HEK293 (cell line): ENCODE measurements around the gene LPIN1.

ENCODE experiments used
- FEZF1 ChIP-seq: fragments of 450-650 bp; formaldehyde crosslinking; IDR thresholded peaks from 2 replicates; pipeline ENCODE4 v1.5.1; 2016; ENCODE audit warnings: missing biosample characterization, missing genetic modification characterization
- KLF9 ChIP-seq: fragments of 450-650 bp; formaldehyde crosslinking; IDR thresholded peaks from 2 replicates; pipeline ENCODE4 v1.5.1; 2016; ENCODE audit warnings: missing biosample characterization, missing genetic modification characterization, low read depth
- MZF1 ChIP-seq: fragments of 450-650 bp; formaldehyde crosslinking; IDR thresholded peaks from 2 replicates; pipeline ENCODE4 v1.5.1; 2017; ENCODE audit warnings: missing biosample characterization, missing genetic modification characterization, borderline replicate concordance
- SCRT1 ChIP-seq: fragments of 450-650 bp; formaldehyde crosslinking; IDR thresholded peaks from 2 replicates; pipeline ENCODE4 v1.5.1; 2016; ENCODE audit warnings: missing biosample characterization, missing genetic modification characterization, borderline replicate concordance
- SP2 ChIP-seq: fragments of 450-650 bp; formaldehyde crosslinking; IDR thresholded peaks from 2 replicates; pipeline ENCODE4 v1.5.1; 2016; ENCODE audit warnings: missing biosample characterization, missing genetic modification characterization
- SP7 ChIP-seq: fragments of 450-650 bp; formaldehyde crosslinking; IDR thresholded peaks from 2 replicates; pipeline ENCODE4 v1.5.1; 2016; ENCODE audit warnings: missing biosample characterization, missing genetic modification characterization
- ZBTB6 ChIP-seq: fragments of 450-650 bp; formaldehyde crosslinking; IDR thresholded peaks from 2 replicates; pipeline ENCODE4 v1.5.1; 2017; ENCODE audit warnings: missing biosample characterization, missing genetic modification characterization
- ZFP69B ChIP-seq: fragments of 450-650 bp; formaldehyde crosslinking; IDR thresholded peaks from 2 replicates; pipeline ENCODE4 v1.5.1; 2016; ENCODE audit warnings: missing biosample characterization, missing genetic modification characterization
- ZNF133 ChIP-seq: fragments of 450-650 bp; formaldehyde crosslinking; IDR thresholded peaks from 2 replicates; pipeline ENCODE4 v1.5.1; 2016; ENCODE audit warnings: missing biosample characterization, missing genetic modification characterization
- ZNF16 ChIP-seq: fragments of 450-650 bp; formaldehyde crosslinking; IDR thresholded peaks from 2 replicates; pipeline ENCODE4 v1.5.1; 2016; ENCODE audit warnings: low read depth, missing biosample characterization, missing genetic modification characterization
- ZNF350 ChIP-seq: fragments of 450-650 bp; formaldehyde crosslinking; IDR thresholded peaks from 2 replicates; pipeline ENCODE4 v1.5.0; 2017; ENCODE audit warnings: missing biosample characterization, mild to moderate bottlenecking, missing genetic modification characterization
- ZNF416 ChIP-seq: fragments of 450-650 bp; formaldehyde crosslinking; IDR thresholded peaks from 2 replicates; pipeline ENCODE4 v1.5.1; 2016; ENCODE audit warnings: missing biosample characterization, missing genetic modification characterization
- ZNF513 ChIP-seq: fragments of 450-650 bp; IDR thresholded peaks from 2 replicates; pipeline ENCODE4 v1.5.1; 2018; ENCODE audit warnings: missing biosample characterization, missing genetic modification characterization
- ZNF521 ChIP-seq: fragments of 450-650 bp; formaldehyde crosslinking; IDR thresholded peaks from 2 replicates; pipeline ENCODE4 v1.5.1; 2017; ENCODE audit warnings: missing biosample characterization, mild to moderate bottlenecking, missing genetic modification characterization
- ZNF529 ChIP-seq: fragments of 450-650 bp; formaldehyde crosslinking; IDR thresholded peaks from 2 replicates; pipeline ENCODE4 v1.5.1; 2017; ENCODE audit warnings: missing genetic modification characterization, missing biosample characterization; ENCODE audit not compliant: insufficient replicate concordance
- ZNF544 ChIP-seq: fragments of 450-650 bp; formaldehyde crosslinking; IDR thresholded peaks from 2 replicates; pipeline ENCODE4 v1.5.0; 2017; ENCODE audit warnings: missing biosample characterization, missing genetic modification characterization
- ZNF555 ChIP-seq: fragments of 450-650 bp; formaldehyde crosslinking; conservative IDR thresholded peaks from 2 replicates; pipeline ENCODE4 v1.5.1; 2017; ENCODE audit warnings: missing biosample characterization, mild to moderate bottlenecking, missing genetic modification characterization, inconsistent platforms
- ZNF558 ChIP-seq: fragments of 450-650 bp; formaldehyde crosslinking; IDR thresholded peaks from 2 replicates; pipeline ENCODE4 v1.5.1; 2016; ENCODE audit warnings: missing biosample characterization, missing genetic modification characterization
- ZNF571 ChIP-seq: fragments of 450-650 bp; formaldehyde crosslinking; IDR thresholded peaks from 2 replicates; pipeline ENCODE4 v1.5.0; 2017; ENCODE audit warnings: missing biosample characterization, missing genetic modification characterization
- ZNF596 ChIP-seq: fragments of 450-650 bp; IDR thresholded peaks from 2 replicates; pipeline ENCODE4 v1.5.0; 2018; ENCODE audit warnings: missing biosample characterization, mild to moderate bottlenecking, missing genetic modification characterization, moderate library complexity
- ZNF629 ChIP-seq: fragments of 450-650 bp; formaldehyde crosslinking; IDR thresholded peaks from 2 replicates; pipeline ENCODE4 v1.5.1; 2017; ENCODE audit warnings: missing biosample characterization, missing genetic modification characterization
- ZNF645 ChIP-seq: fragments of 450-650 bp; formaldehyde crosslinking; IDR thresholded peaks from 2 replicates; pipeline ENCODE4; 2016; ENCODE audit warnings: missing biosample characterization, missing genetic modification characterization
- ZNF837 ChIP-seq: fragments of 450-650 bp; formaldehyde crosslinking; IDR thresholded peaks from 2 replicates; pipeline ENCODE4 v1.5.1; 2016; ENCODE audit warnings: missing biosample characterization, missing genetic modification characterization
- TF ChIP-seq, protein P1 (sequence below): fragments of 450-650 bp; formaldehyde crosslinking; IDR thresholded peaks from 2 replicates; pipeline ENCODE4 v1.5.1; 2016; ENCODE audit warnings: missing biosample characterization, missing genetic modification characterization
- TF ChIP-seq, protein P2 (sequence below): fragments of 450-650 bp; formaldehyde crosslinking; IDR thresholded peaks from 2 replicates; pipeline ENCODE4 v1.5.1; 2016; ENCODE audit warnings: missing biosample characterization, missing genetic modification characterization
- TF ChIP-seq, protein P3 (sequence below): fragments of 450-650 bp; formaldehyde crosslinking; IDR thresholded peaks from 2 replicates; pipeline ENCODE4 v1.5.1; 2016; ENCODE audit warnings: missing biosample characterization, missing genetic modification characterization

LPIN1 gene

DNA sequence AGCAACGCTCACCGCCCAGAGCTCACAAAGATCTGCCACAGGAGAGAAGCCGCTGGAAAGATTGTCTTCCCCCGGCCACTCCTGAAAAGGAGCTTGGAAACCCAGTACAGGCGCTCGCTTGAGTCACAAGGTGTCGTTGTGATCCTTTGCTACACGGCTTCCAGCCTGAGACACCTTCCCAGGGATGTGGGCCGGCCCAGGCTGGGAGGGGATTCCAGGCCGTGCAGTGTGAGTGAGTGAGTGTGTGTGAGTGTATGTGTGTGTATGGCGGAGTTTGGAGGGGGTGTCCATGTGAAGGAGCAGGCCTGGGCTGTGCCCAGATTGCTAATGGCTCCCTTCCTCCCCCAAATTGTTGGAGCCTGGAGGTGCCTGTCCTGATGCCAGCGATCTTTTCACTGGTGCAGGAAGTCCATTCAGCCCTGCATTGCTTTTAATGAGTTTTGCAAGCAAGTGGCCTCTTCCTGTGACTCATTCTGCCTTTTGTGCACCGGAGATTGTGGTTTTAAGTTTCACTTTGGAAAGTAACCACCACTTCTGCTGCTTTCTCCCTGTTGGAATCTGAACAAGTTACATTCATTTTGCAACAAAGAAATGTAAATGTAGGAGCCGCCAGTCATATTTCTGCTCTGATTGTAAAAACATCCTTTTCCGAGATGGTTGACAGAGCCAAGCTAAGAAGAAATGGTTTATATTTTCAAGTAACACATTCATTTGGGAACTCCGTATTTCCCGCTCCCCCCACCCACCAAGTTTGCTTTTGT, 83.7 kb downstream of the LPIN1 start (continued):
- TF ChIP-seq, protein P1, sequence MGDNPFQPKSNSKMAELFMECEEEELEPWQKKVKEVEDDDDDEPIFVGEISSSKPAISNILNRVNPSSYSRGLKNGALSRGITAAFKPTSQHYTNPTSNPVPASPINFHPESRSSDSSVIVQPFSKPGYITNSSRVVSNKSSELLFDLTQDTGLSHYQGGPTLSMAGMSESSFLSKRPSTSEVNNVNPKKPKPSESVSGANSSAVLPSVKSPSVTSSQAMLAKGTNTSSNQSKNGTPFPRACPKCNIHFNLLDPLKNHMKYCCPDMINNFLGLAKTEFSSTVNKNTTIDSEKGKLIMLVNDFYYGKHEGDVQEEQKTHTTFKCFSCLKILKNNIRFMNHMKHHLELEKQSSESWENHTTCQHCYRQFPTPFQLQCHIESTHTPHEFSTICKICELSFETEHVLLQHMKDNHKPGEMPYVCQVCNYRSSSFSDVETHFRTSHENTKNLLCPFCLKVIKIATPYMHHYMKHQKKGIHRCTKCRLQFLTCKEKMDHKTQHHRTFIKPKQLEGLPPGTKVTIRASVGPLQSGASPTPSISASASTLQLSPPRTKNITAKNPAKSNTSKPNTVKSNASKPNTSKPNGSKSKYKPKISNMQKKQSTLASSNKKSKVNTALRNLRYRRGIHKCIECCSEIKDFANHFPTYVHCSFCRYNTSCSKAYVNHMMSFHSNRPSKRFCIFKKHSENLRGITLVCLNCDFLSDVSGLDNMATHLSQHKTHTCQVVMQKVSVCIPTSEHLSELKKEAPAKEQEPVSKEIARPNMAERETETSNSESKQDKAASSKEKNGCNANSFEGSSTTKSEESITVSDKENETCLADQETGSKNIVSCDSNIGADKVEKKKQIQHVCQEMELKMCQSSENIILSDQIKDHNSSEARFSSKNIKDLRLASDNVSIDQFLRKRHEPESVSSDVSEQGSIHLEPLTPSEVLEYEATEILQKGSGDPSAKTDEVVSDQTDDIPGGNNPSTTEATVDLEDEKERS (tag by site-specific recombination): no peak
- TF ChIP-seq ZNF558 (tag by site-specific recombination): 0 out of 2 replicates have a peak, but pooled peaks have one; percentile 41
- TF ChIP-seq ZBTB6 (tag by site-specific recombination): no peak
- no peak for TF ChIP-seq SCRT1 (tag by site-specific recombination)
- TF ChIP-seq ZNF837 (tag by site-specific recombination): no peak
- 0 out of 2 replicates have a peak, but pooled peaks have one; percentile 53 for TF ChIP-seq MZF1 (tag by site-specific recombination)
- TF ChIP-seq ZNF416 (tag by site-specific recombination): 0 out of 2 replicates have a peak, but pooled peaks have one; percentile 65
- TF ChIP-seq ZNF544 (tag by site-specific recombination): no peak
- peak; percentile 63 for TF ChIP-seq ZNF629 (tag by site-specific recombination)
- no peak for TF ChIP-seq ZNF513 (tag by site-specific recombination)
- TF ChIP-seq ZNF529: no peak
- no peak for TF ChIP-seq ZNF596
- TF ChIP-seq ZNF571: no peak
- no peak for TF ChIP-seq ZNF16 (tag by site-specific recombination)
- no peak for TF ChIP-seq ZNF645
- no peak for TF ChIP-seq ZNF133 (tag by site-specific recombination)
- TF ChIP-seq, protein P2, sequence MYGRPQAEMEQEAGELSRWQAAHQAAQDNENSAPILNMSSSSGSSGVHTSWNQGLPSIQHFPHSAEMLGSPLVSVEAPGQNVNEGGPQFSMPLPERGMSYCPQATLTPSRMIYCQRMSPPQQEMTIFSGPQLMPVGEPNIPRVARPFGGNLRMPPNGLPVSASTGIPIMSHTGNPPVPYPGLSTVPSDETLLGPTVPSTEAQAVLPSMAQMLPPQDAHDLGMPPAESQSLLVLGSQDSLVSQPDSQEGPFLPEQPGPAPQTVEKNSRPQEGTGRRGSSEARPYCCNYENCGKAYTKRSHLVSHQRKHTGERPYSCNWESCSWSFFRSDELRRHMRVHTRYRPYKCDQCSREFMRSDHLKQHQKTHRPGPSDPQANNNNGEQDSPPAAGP: 0 out of 2 replicates have a peak, but pooled peaks have one; percentile 56
- no peak for TF ChIP-seq ZNF555
- TF ChIP-seq FEZF1 (tag by site-specific recombination): peak; percentile 99
- TF ChIP-seq SP2 (tag by site-specific recombination): peak; percentile 27; the same call in 1 of the 2 replicates
- TF ChIP-seq, protein P3, sequence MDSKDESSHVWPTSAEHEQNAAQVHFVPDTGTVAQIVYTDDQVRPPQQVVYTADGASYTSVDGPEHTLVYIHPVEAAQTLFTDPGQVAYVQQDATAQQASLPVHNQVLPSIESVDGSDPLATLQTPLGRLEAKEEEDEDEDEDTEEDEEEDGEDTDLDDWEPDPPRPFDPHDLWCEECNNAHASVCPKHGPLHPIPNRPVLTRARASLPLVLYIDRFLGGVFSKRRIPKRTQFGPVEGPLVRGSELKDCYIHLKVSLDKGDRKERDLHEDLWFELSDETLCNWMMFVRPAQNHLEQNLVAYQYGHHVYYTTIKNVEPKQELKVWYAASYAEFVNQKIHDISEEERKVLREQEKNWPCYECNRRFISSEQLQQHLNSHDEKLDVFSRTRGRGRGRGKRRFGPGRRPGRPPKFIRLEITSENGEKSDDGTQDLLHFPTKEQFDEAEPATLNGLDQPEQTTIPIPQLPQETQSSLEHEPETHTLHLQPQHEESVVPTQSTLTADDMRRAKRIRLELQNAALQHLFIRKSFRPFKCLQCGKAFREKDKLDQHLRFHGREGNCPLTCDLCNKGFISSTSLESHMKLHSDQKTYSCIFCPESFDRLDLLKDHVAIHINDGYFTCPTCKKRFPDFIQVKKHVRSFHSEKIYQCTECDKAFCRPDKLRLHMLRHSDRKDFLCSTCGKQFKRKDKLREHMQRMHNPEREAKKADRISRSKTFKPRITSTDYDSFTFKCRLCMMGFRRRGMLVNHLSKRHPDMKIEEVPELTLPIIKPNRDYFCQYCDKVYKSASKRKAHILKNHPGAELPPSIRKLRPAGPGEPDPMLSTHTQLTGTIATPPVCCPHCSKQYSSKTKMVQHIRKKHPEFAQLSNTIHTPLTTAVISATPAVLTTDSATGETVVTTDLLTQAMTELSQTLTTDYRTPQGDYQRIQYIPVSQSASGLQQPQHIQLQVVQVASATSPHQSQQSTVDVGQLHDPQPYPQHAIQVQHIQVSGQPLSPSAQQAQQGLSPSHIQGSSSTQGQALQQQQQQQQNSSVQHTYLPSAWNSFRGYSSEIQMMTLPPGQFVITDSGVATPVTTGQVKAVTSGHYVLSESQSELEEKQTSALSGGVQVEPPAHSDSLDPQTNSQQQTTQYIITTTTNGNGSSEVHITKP (tag by site-specific recombination): peak; percentile 97
- TF ChIP-seq ZNF521 (tag by site-specific recombination): no peak
- TF ChIP-seq ZFP69B: peak; percentile 24; the same call in 1 of the 2 replicates
- TF ChIP-seq SP7: peak; percentile 88
- peak; percentile 28; the same call in 1 of the 2 replicates for TF ChIP-seq KLF9 (tag by site-specific recombination)
- TF ChIP-seq ZNF350: no peak
